ENCODE measurements around the gene ITGB7. TPM values are rescaled to one million over a fixed set of nuclear protein-coding genes. Genes with fewer than 3 reads are reported as not detected.

The ITGB7 gene
- total RNA-seq, 1 donor: 1.1 TPM

DNA sequence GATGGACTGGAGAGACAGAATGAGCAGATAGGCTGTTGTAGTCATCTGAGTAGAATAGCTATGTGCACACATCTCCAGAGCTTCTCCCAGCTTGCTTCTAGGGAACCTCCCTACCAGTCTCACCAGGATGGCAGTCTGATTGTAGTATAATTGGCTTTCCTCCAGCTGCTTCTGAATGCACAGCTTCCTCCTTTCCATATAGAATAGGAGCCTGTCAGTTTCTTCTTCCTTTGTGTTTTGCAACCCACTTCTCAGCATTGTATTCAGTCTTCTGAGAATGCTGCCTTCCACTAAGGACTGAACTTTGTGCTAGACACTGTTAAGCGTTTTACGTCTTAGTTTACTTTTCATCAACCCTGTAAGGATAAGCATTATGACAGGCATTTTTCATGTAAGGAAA, 24.1 kb downstream of the ITGB7 start:
- H3K4me2 ChIP-seq (ENCODE audit: insufficient read depth, low read length): peak overlapping the region; percentile 98
- H3K79me2 ChIP-seq (ENCODE audit: insufficient read depth, low read length): peaks cover 43% of the 10 kb centered on the region
- no peak overlapping the region for H3K27ac ChIP-seq (ENCODE audit: low read depth, low read length)
- peaks cover 57% of the 10 kb centered on the region for H3K36me3 ChIP-seq (ENCODE audit: insufficient read depth, low read length)
- H3K27me3 ChIP-seq (ENCODE audit: insufficient read depth, low read length): no peaks in the 10 kb centered on the region
- H3K4me3 ChIP-seq (ENCODE audit: insufficient read depth, low read length): no peak overlapping the region
- no peaks in the 10 kb centered on the region for H3K9me3 ChIP-seq (ENCODE audit: low read depth, low read length)
- TF ChIP-seq, protein P1, sequence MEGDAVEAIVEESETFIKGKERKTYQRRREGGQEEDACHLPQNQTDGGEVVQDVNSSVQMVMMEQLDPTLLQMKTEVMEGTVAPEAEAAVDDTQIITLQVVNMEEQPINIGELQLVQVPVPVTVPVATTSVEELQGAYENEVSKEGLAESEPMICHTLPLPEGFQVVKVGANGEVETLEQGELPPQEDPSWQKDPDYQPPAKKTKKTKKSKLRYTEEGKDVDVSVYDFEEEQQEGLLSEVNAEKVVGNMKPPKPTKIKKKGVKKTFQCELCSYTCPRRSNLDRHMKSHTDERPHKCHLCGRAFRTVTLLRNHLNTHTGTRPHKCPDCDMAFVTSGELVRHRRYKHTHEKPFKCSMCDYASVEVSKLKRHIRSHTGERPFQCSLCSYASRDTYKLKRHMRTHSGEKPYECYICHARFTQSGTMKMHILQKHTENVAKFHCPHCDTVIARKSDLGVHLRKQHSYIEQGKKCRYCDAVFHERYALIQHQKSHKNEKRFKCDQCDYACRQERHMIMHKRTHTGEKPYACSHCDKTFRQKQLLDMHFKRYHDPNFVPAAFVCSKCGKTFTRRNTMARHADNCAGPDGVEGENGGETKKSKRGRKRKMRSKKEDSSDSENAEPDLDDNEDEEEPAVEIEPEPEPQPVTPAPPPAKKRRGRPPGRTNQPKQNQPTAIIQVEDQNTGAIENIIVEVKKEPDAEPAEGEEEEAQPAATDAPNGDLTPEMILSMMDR (IDR thresholded peaks at IDR 0.05; ENCODE audit: extremely low read depth, low read depth, low read length): no peak
- peak; percentile 75 for DNase-seq (ENCODE audit: insufficient read length, low spot score, missing footprints)
- H3K4me1 ChIP-seq (ENCODE audit: insufficient read depth, low read length): peaks cover 37% of the 10 kb centered on the region
- no peak overlapping the region for H2AFZ ChIP-seq (ENCODE audit: low read length)
- H4K20me1 ChIP-seq (ENCODE audit: insufficient read depth, low read length): peaks cover 30% of the 10 kb centered on the region

DNA sequence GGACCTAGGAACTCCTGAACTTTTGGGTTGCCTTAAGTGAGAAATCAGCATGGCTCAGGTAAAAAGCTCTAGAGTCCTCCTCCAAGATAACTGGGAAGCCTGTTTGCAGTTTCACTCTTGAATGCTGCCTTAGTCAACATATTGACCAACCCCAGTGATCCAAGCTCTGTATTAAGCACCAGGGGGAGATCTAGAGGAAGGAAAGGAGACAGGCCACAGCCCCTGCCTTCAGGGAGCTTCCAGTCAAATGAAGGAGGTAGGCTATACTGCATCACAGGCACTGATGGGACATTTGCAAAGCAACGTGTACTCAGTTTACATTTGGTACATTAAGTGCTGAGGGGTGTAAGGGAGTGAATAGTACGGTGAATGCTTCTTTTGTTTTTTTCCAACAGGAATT, 25.1 kb downstream of the ITGB7 start:
- Histone ChIP-seq H3K79me2 (ENCODE audit: insufficient read depth, low read length) (peaks cover 43% of the 10 kb centered on the region), H3K4me3 (ENCODE audit: insufficient read depth, low read length) (peak overlapping the region; percentile 88), H2AFZ (ENCODE audit: low read length) (no peak overlapping the region), H3K36me3 (ENCODE audit: insufficient read depth, low read length) (peaks cover 47% of the 10 kb centered on the region), H3K9me3 (ENCODE audit: low read depth, low read length) (no peaks in the 10 kb centered on the region), H3K27me3 (ENCODE audit: insufficient read depth, low read length) (no peaks in the 10 kb centered on the region), H4K20me1 (ENCODE audit: insufficient read depth, low read length) (peaks cover 30% of the 10 kb centered on the region), H3K4me2 (ENCODE audit: insufficient read depth, low read length) (peak overlapping the region; percentile 98), H3K27ac (ENCODE audit: low read depth, low read length) (peak overlapping the region; percentile 16), H3K4me1 (ENCODE audit: insufficient read depth, low read length) (peaks cover 37% of the 10 kb centered on the region)
- DNase-seq (ENCODE audit: insufficient read length, low spot score, missing footprints): no peak
- TF ChIP-seq, protein P1 (IDR thresholded peaks at IDR 0.05; ENCODE audit: extremely low read depth, low read depth, low read length): no peak

DNA sequence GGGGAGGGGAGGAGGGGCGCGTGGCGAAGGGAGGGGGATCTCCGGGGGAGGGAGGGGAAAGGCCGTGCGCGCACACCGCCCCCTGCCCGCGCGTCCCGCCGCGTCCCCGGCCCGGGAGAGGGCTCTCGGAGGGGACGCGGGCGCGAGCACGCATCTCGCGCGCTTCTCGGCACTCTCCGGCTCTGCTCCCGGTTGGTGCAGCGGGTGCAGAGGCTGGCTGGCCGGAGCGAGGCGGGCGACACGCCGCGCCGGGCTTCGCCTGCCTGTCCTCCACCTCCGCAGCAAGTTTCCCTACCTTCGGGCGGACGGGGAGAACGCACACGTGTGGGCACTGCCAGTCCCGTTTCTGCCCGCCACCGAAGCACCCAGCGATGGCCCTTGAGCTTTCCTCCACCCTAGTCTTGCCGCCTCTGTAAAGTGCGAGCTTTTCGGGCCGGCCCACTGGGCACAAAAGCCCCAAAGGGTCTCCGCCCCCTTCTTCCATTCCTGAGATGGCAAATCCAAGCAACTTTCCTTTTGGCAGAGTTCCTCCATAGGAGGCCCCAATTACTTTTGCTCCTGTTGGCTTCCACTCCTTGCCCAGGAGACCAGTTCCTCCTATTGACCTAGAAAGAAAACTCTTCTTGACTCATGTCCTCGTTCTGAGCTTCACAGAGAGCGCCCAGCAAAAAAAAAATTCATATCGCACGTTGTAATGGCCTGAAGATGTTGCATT, 26.0 kb downstream of the ITGB7 start:
- peak; percentile 95 for DNase-seq (ENCODE audit: insufficient read length, low spot score, missing footprints)
- H3K4me1 ChIP-seq (ENCODE audit: insufficient read depth, low read length): peaks cover 37% of the 10 kb centered on the region

More for the DNA sequence above, 26.0 kb downstream of the ITGB7 start:
- Histone ChIP-seq H3K27ac (ENCODE audit: low read depth, low read length) (peak overlapping the region; percentile 16), H2AFZ (ENCODE audit: low read length) (peak overlapping the region; percentile 83), H3K4me2 (ENCODE audit: insufficient read depth, low read length) (peak overlapping the region; percentile 98), H3K27me3 (ENCODE audit: insufficient read depth, low read length) (no peaks in the 10 kb centered on the region), H4K20me1 (ENCODE audit: insufficient read depth, low read length) (peaks cover 30% of the 10 kb centered on the region), H3K9me3 (ENCODE audit: low read depth, low read length) (no peaks in the 10 kb centered on the region), H3K36me3 (ENCODE audit: insufficient read depth, low read length) (peaks cover 39% of the 10 kb centered on the region), H3K4me3 (ENCODE audit: insufficient read depth, low read length) (peak overlapping the region; percentile 88), H3K79me2 (ENCODE audit: insufficient read depth, low read length) (peaks cover 43% of the 10 kb centered on the region)
- TF ChIP-seq, protein P1 (IDR thresholded peaks at IDR 0.05; ENCODE audit: extremely low read depth, low read depth, low read length): no peak

All from osteoblast (primary cell).